Esophagus squamous epithelium (tissue), 5 donors: Measurements from ENCODE around the gene CD247. TPM values are rescaled to one million over a fixed set of nuclear protein-coding genes. Genes with fewer than 3 reads are reported as not detected.

ENCODE experiments used
- DNase-seq: peaks from one replicate; lab custom pipeline; 2025; lab: John Stamatoyannopoulos, UW
- H3K27ac ChIP-seq, 4 donors: fragments of 200-600 bp; sonication (generic); one replicate each; pipeline ENCODE4 v1.5.1; 2016 to 2019; ENCODE audit warnings: mild to moderate bottlenecking in 1 of 4
- H3K27me3 ChIP-seq, 4 donors: fragments of 200-600 bp; sonication (generic); 1 replicate in 3 of 4; 2 replicates in 1 of 4; pipeline versions ENCODE4 v1.5.1 to v1.6.0; 2017 to 2021; ENCODE audit warnings: antibody characterized with exemption in 1 of 4
- H3K36me3 ChIP-seq, 3 donors: fragments of 200-600 bp; sonication (generic); one replicate each; pipeline ENCODE4 v1.5.1; 2016 to 2019
- H3K4me1 ChIP-seq, 3 donors: fragments of 200-600 bp; sonication (generic); one replicate each; pipeline ENCODE4 v1.5.1; 2017 to 2019
- H3K4me3 ChIP-seq, 4 donors: fragments of 200-600 bp; sonication (generic); 1 replicate in 3 of 4; 2 replicates in 1 of 4; pipeline ENCODE4 v1.5.1; 2016 to 2019; ENCODE audit warnings: mild to moderate bottlenecking in 2 of 4, moderate library complexity in 1 of 4
- H3K9me3 ChIP-seq, 3 donors: fragments of 200-600 bp; sonication (generic); one replicate each; pipeline ENCODE4 v1.5.1; 2016 to 2019
- CTCF ChIP-seq, 6 experiments: fragments of 450-650 bp in 4 of 6; fragments of 200-600 bp in 2 of 6; sonication (generic) in 2 of 6; IDR thresholded peaks; one replicate each; pipeline ENCODE4 v1.5.1; 2016 to 2019; ENCODE audit warnings: antibody characterized with exemption in 6 of 6, mild to moderate bottlenecking in 4 of 6, moderate library complexity in 4 of 6
- POLR2A ChIP-seq, 4 donors: fragments of 450-650 bp; IDR thresholded peaks; one replicate each; pipeline ENCODE4 v1.6.1; 2017; ENCODE audit warnings: antibody characterized with exemption in 4 of 4, mild to moderate bottlenecking in 4 of 4, moderate library complexity in 3 of 4
- WGBS, 2 donors: methylation state at CpG; one replicate each; pipeline ENCODE4 v1.1.5; 2018; 5-methylcytosine and 5-hydroxymethylcytosine counted together
- intact Hi-C: fragments of 100-400 bp; cut with DNase I; formaldehyde crosslinking; loops from one replicate; pipeline ENCODE4 v1.15.0; 2022
- total RNA-seq, 4 donors: library from RNA; depleted of rRNA; stranded (reverse); fragments of >200 nt; gene quantifications; one replicate each; pipeline ENCODE4 v1.1.0, GENCODE V29; 2016
- donor health status: DM: yes; HTN: yes; CAD: no.

The CD247 gene
- total RNA-seq, 4 donors from 2014 or later = 0.68 to 3.5 (median 3.1) TPM

- no peak for DNase-seq
- H3K27me3 ChIP-seq = no peaks in the 10 kb centered on the region
- intact Hi-C loops = no loop called here
- peak overlapping the region; percentile 63 to 91 (median 82) for H3K4me3 ChIP-seq
- TF ChIP-seq POLR2A (IDR thresholded peaks at IDR 0.05) (no peak), CTCF (IDR thresholded peaks at IDR 0.05) (no peak)
- H3K36me3 ChIP-seq = no peaks in the 10 kb centered on the region
- peaks cover 5 to 18% (median 7%) of the 10 kb centered on the region in 3 donors for H3K4me1 ChIP-seq
- H3K9me3 ChIP-seq = no peaks in the 10 kb centered on the region
- H3K27ac ChIP-seq = peak overlapping the region; percentile 80 to 90 (median 84)
- WGBS, 2 donors = 40 to 53% methylated on average over 7 to 10 of the region's 19 CpGs
Observed at GRCh38 chr1:167454304-167454893, 63.9 kb downstream of the CD247 start.

GRCh38 chr1:167453123-167453522, 65.2 kb downstream of the CD247 start:
- intact Hi-C loops = no loop called here
- WGBS, 2 donors = 70 to 81% methylated on average over 6 of the region's 6 CpGs
- Histone ChIP-seq H3K4me3 (no peak overlapping the region), H3K27me3 (no peaks in the 10 kb centered on the region), H3K9me3 (no peaks in the 10 kb centered on the region), H3K4me1 (peaks cover 5 to 20% (median 7%) of the 10 kb centered on the region in 3 donors), H3K27ac (no peak overlapping the region), H3K36me3 (no peaks in the 10 kb centered on the region)
- no peak for DNase-seq
- TF ChIP-seq CTCF (IDR thresholded peaks at IDR 0.05) (no peak), POLR2A (IDR thresholded peaks at IDR 0.05) (no peak)

- intact Hi-C loops = no loop called here
- H3K27ac ChIP-seq = no peak overlapping the region
- 78 to 88% methylated on average over 7 to 8 of the region's 8 CpGs for WGBS, 2 donors
- H3K27me3 ChIP-seq = no peaks in the 10 kb centered on the region
- H3K4me3 ChIP-seq = no peak overlapping the region
- TF ChIP-seq POLR2A (IDR thresholded peaks at IDR 0.05) (no peak), CTCF (IDR thresholded peaks at IDR 0.05) (no peak)
- DNase-seq = no peak
- no peaks in the 10 kb centered on the region for H3K9me3 ChIP-seq
- H3K4me1 ChIP-seq = peaks cover 5 to 26% (median 7%) of the 10 kb centered on the region in 3 donors
- no peaks in the 10 kb centered on the region for H3K36me3 ChIP-seq
Observed at GRCh38 chr1:167452483-167452882, 65.8 kb downstream of the CD247 start.

- no peak for DNase-seq
- 57 to 73% methylated on average over 4 to 5 of the region's 5 CpGs for WGBS, 2 donors
- Histone ChIP-seq H3K27ac (no peak overlapping the region), H3K9me3 (no peaks in the 10 kb centered on the region), H3K4me3 (no peak overlapping the region), H3K27me3 (no peaks in the 10 kb centered on the region), H3K36me3 (no peaks in the 10 kb centered on the region), H3K4me1 (peaks cover 7 to 27% (median 7%) of the 10 kb centered on the region in 3 donors)
- intact Hi-C loops = no loop called here
- TF ChIP-seq POLR2A (IDR thresholded peaks at IDR 0.05) (no peak), CTCF (IDR thresholded peaks at IDR 0.05) (no peak)
Observed at GRCh38 chr1:167450843-167451242, 67.5 kb downstream of the CD247 start.

GRCh38 chr1:167447521-167448136, 70.7 kb downstream of the CD247 start:
- no peaks in the 10 kb centered on the region for H3K9me3 ChIP-seq
- peak overlapping the region; percentile 26 to 71 (median 50) for H3K27ac ChIP-seq
- no peaks in the 10 kb centered on the region for H3K27me3 ChIP-seq
- H3K36me3 ChIP-seq = no peaks in the 10 kb centered on the region
- 27 to 32% methylated on average over 6 to 8 of the region's 10 CpGs for WGBS, 2 donors
- peaks cover 0 to 13% (median 5%) of the 10 kb centered on the region in 3 donors for H3K4me1 ChIP-seq
- H3K4me3 ChIP-seq = peak overlapping the region in 1 of 4 donors; percentile 32
- TF ChIP-seq CTCF (IDR thresholded peaks at IDR 0.05) (no peak), POLR2A (IDR thresholded peaks at IDR 0.05) (peak in 1 of 4 donors; percentile 37)
- intact Hi-C loops = loop anchor here (10.0 kb wide), 1 partner anchor 383 kb away; no protein-coding TSS in a partner anchor
- DNase-seq = no peak
